HL-60/S4 treated with retinoic acid at 250 ng/mL for 4 days and 3 days (cell line): ENCODE measurements around the gene NUDT8.

Experiments
- in situ Hi-C: fragments of 300-500 bp; cut with MboI; formaldehyde crosslinking; loops from 2 replicates; pipeline ENCODE4 v1.7.0; 2022; ENCODE audit warnings: low sequenced_read_pairs

Gene NUDT8, protein sequence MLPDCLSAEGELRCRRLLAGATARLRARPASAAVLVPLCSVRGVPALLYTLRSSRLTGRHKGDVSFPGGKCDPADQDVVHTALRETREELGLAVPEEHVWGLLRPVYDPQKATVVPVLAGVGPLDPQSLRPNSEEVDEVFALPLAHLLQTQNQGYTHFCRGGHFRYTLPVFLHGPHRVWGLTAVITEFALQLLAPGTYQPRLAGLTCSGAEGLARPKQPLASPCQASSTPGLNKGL

DNA sequence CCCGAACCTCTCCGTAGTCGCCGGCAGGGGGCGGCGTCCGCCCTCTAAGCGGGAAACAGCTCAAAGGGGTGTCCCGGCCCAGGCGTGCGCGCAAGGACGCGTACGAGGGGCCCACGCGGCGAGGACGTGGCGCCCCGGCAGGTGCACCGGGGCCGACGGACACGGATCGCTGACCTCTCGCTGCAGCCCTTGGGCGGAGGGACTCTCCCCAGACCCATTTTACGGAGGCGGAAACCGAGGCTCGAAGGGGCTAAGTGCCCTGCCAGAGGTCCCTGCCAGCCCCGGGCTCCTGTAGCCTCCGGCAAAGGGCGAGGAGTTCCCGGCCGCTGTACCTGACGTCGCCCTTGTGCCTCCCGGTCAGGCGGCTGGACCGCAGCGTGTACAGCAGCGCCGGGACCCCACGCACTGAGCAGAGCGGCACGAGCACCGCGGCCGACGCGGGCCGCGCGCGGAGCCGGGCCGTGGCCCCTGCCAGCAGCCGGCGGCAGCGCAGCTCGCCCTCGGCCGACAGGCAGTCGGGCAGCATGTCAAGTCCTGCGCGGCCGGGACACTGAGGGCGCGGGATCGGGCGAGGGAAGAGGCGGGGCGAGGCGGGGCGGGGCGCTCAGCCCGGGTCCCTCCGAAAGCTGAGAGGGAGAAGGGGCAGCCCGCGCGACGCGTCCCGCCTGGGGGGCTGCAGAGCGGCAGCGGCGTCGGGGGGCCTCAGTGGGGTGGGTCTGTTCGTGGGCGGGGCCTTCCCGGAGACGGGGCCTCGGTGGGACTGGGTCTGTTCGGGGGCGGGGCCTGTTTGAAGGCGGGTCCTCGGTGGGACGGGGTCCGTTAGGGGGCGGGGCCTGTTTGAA lies at the start of gene NUDT8:
Gene NUDT8 (minus strand): TSS at position 552 of the 842 bp plus-strand sequence. CDS start 26 bp downstream, at position 526.
- in situ Hi-C loops = no loop called here

DNA sequence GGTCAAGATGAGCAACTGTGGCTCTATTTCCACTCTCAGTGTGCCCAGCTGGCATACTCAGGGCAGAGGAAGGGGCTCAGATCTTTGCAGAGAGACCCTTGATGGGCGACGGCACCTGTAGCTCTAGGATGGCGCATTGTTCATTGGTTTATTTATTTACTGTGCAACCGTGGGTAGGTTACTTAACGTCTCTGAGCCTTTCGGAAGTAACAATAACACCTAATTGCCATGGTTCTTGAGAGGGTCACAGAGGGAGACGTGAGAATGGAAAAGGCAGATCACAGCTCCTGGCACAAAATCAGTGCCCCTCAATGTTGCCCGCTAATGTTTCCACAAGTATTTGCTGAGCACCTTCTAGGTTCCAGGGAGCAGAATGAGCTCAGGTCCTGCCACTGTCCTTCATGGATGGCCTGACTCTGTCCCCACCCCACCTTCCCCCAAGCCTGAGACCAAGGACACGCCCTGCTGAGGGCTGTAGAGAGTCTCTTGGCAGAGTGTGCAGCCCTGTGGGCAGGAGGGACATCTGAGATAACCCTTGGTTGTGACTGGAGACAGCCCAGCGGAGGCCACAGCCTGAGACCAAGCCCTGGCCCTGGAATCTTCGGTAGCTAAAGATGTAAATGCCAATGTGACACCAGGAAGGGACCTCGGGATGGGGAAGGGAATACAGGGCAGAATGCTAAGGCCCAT lies 45.5 kb upstream of the NUDT8 start:
- in situ Hi-C loops = no loop called here

DNA sequence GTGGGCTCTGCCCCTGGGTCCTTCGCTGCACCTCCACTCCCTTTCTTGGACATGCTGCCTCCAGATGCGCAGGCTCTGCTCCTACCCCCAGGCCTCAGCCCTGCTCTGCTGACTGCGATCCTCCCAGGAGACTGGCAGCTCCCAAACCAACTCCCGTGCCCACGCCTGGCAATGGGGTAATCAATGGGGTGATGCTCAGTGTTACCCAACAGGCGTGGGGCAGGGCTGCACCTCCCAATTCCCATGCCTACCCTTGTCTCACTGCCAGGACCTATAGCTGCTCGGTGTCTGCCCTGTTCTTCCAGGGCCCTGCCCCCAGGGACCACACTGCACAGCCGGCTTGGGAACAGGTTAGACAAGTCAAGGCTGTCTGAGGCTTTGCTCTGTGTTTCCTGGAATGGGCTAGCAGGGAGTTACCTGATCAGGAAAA lies 44.7 kb upstream of the NUDT8 start, which contains the start of gene ALDH3B2:
Gene ALDH3B2 (minus strand): TSS at position 182 of the 430 bp plus-strand sequence. CDS start 7,688 bp downstream, outside the sequence.
- in situ Hi-C loops = no loop called here

DNA sequence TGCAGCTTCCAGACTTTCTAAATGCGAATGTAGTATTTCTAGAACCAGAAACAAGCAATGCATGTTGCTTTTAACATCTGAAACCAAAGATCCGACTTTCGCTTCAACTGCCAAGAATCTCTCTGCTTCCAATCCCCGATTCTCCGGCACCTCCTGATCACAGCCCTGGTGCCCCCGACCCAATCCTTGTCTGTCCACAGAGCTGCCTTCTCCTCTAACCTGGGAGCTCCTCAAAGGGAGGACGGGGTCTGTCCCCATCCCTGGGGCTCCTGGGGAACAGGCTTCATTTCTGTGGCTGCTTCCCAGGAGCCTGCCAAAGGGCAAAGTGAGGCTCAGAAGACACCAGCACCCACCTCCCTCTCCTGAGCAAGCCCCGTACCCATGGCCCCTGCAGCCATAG lies 44.2 kb upstream of the NUDT8 start:
- in situ Hi-C loops = no loop called here

DNA sequence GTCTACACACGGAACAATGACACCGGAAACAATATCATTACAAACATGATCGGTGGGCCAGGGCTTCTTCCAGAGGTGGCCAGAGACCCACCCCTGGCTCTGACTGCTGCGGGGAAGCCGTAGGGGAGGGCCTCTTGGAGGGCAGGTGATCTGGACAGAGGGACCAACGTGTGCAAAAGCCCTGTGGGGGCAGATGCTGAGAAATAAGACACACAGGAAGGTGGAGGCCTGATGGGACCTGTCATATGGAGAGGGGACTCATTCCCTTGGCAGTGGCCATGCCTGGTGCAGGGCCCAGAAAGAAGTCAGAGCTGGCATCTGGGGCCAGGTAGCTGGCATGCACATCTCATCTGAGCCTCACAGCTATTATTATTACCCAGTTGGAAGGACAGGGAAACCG lies 43.6 kb upstream of the NUDT8 start:
- in situ Hi-C loops = no loop called here

DNA sequence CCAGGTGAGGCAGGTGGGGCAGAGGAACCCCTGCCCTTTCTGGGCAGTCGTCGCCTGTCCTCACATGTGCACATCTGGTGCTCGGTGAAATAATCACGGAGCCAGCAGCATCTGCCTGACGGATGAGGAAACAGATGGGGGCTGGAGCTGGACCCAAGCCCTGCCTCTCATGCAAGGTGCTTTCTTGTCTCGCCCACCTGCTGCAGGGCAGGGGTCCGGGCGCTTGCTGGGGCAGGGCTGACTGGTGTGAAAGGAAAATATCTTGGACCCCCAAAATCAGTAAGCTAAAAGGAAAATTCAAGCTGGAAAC lies 41.4 kb upstream of the NUDT8 start:
- in situ Hi-C loops = no loop called here

DNA sequence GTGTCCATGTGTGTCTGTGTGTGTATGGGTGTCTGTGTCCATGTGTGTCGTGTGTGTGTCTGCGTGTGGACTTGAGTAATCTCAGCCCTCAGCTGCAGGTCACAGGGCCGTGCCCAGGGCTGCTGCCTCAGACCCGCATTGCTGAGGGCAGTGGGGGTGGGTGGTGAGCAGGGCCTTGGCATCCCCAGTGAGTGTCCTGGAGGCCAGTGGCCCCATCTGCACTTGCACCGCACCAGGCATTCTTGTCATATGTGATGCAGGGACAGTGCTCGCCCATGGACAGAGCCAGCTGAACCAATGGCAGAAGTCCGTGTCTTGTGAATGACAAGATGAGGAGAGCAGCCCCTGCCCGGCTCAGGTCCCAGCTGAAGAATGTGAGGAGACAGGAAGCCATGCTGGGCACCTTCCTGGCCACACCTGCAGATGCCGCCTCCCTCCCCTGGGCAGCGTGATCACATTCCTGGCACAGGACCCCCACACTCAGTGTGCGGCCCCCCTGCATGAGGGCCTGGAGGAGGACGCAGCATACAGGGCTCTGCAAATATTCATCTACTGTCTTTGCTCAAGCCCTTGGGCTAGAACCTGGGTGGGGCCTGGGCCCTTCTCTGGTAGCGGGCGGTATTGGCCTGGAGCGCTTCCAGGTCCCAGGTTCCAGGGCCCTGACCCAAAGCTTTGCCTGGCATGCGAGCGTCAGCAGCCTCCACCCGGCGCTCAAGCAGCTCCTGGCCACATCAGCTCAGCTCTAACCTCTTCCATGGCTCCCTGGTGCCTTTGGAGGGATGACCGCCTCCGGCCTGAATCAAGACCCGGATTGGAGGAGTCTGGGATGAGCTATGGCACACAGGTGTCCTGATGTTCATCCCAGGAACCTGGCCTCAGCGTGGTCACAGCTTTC lies 40.8 kb upstream of the NUDT8 start:
- in situ Hi-C loops = no loop called here

DNA sequence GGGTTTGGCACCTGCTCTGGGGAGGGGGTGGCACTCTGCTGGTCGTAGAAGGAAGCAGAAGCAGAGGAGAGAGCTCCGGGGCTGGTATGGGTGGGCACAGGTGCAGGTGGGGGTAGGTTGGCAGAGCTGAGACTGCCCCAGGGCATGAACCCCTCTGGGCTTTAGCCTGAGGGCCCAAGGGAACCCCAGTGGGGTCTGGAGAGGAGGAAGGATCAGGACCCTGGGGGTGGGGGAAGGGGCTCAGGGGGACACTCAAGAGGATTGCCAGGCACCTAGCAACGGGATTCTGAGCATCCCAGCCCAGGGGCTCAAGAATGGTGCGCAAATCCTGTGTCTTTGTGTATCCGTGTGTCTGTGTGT lies 38.4 kb upstream of the NUDT8 start:
- in situ Hi-C loops = no loop called here

DNA sequence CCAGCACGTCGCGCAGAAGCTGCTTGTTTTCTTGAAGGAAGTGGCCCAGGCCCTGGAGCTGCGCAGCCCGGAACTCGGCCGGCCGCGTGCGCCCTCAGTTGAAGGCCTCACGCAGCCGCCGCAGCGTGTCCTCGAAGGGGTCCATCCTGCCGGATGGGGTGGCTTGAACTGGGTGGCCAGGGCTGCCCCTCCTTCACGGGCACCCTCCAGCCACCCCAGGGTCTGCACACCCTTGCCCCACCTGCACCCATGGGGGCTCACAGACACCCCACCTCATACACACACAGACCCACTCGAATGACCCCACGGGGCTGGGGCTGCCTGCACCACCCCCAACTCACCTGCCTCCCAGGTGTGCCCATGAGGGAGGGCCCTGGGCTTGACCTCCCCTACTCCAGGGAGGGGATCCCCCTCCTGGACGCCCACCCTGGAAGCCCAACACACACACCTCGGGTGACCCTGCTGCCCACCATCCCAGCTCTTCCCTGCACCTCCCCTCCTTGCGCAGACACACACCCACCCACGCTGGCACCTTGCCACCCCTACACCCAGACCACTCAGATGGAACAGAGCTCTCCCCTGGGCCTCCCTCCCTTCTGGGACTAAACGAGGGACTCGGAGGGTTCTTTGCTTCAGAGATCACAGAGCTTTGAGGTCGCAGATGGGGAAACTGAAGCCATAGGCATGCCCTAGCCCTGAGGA lies 37.9 kb upstream of the NUDT8 start:
- in situ Hi-C loops = no loop called here

DNA sequence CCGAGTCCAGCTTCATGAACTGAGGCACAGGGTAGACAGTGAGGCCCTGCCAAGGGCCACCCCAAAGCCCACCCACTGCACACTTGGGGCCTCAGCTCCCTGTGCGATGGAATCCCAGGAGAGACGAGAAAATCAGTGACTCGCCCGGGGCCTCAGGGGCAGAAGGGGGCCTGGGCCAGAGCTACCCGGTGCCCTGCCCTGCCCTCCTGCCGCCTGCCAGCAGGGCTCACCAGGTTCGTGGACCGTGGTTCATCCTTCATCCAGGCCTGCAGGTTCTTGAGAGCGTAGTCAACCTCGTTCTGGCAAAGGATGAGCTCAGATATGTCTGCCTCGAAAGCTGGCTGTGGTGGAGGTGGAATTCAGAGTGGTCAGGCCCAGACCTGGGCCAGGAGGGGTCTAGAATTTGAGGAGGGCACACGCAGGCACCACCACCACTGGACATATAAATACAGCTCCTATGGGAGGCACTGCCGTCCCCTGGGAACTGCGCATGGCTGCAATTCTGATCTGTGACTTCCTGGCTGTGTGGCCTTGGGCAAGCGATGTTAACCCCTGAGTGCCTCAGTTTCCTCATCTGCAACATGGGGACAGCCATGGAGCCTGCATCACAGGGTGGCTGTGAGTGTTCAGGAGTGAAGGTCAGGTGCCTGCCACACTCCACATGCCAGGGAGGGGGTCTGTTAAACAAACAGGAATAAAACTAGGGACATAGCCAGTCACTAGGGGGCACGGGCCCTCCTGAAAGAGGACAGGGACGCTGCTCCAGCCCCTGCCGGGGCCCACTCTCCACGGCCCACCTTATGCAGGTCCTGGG lies 37.1 kb upstream of the NUDT8 start:
- in situ Hi-C loops = no loop called here

DNA sequence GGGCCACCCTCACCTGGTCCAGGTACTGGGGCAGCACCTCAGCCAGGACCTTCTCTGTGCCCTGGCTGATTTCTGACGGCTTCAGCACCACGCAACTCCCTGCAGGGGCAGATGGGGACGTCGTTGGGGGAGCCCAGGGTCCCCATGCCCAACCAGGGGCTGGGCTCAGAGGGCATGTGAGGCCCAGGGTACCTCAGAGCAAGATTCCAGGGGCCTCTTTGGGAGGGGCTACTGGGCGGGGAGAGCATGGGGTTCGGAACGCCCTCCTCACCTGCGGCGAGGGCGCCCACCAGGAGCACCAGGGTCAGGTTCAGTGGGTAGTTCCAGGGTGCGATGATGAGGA lies 36.5 kb upstream of the NUDT8 start:
- in situ Hi-C loops = no loop called here

DNA sequence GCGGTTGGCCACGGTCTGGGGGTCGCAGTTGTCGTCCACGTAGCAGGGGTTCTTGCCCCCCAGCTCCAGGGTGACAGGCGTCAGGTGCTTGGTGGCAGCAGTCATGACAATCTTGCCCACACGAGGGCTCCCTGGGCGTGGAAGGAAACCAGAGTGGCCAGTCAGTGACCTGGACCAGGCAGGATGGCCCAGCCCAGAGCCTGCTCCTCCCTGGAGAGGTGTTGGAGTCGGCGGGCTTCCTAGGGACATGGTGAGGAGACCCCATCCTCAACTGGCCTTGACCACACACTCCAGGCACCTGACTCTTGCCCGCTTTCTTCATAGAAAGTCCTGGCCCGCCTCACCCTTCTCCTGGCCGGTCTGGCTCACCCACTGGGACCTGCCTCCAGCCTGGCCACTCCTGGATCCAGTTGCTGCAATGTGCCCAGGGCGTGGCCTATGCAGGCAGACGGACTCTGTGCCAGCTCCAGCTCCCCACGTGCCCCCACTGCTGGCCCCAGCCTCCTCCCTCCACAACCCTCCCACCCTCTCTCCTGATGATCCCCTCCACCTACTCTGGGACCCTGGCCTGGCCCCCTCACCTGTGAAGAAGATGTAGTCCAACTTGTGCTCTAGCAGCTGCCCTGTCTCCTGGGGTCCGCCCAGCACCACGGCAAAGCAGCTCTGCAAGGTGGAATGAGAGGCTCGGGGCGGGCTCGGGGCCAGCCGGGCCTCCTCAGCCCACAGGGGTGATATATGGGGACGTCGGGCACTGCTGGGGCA lies 36.0 kb upstream of the NUDT8 start:
- in situ Hi-C loops = no loop called here

DNA sequence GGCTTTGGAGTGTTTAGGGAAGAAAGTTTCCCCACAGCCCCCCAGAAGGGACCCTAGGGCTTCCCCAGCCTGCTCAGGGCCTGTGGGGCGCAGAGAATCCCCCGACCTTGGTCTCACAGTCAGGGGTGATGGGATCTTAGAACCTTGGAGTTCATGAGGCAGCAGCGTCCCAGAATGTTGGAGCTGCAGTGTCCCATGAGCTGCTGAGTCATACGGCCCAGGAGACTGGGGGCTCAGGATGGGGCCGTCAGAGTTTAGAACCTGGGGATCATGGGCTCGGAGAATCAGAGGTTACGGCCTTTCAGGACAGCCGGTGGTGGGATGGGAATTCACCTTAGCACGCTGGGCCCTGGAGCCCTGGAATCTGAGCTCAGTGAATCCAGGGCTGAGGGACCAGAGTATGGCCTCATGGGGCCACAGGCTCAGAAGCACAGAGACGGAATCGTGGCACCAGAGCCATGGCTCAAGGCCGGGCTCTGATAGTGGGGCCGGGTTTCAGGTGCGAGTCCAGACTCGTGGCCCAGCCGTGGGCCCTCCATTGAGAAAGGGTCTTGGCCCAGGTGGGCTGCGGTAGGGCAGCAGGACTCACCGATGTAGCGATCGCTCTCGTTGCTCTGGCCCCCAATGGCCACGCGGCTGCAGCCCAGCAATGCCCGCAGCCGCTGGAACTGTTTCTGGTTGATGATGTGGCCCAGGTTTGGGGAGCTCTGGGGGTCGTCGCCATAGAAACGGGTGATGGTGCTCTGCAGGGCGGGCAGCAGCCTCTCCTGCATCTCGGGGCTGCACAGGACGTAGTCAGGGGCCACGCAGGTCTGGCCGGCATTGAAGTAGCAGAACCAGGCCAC lies 35.2 kb upstream of the NUDT8 start:
- in situ Hi-C loops = no loop called here

DNA sequence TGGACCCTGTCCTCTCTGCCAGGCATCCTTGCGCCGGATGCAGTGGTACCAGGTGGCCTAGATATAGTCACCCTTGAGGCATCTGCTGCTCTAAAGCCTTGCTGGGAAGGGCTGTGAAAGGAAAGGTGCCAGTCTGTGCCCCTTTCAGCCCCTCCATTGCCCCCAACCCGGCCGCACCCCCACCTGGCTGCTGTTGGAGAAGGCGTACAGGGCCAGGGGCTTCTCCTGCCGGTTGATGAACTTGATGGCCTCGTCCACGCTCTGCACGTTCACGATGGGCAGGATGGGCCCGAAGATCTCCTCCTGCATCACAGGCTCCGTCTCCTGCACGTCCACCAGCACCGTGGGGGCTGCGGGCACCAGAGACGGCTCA lies 34.5 kb upstream of the NUDT8 start:
- in situ Hi-C loops = no loop called here

DNA sequence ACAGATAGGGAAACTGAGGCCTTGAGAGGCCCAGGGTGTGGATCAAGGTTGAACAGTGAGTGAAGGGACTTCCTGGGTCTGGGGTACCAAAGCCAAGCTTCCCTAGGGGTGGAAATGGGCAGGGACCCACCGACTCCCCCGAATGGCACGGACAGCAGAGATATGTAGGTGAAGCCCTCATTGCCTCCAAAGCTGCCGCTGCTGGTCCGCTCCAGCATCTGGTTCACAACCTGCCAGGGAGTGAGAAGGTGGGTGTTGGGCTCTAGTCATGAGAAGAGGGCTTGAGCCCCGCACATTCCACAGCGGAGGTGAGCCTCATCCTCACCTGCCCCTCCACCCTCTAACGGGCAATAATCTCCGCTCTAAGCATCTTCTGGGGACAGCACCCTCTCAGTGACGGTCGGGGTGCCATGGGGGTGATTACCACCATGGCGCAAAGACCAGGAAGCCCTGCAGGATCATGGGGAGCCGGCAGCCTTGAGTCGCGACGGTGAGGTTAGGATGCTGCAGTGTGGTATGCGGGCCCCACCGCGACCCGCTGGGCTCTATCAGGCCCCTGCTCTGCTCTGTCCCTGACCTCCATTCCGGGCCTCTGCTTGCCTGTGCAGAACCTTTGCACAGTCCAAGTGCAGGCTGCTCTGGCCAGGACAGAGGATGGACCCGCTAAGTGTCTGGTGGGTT lies 33.9 kb upstream of the NUDT8 start:
- in situ Hi-C loops = no loop called here

DNA sequence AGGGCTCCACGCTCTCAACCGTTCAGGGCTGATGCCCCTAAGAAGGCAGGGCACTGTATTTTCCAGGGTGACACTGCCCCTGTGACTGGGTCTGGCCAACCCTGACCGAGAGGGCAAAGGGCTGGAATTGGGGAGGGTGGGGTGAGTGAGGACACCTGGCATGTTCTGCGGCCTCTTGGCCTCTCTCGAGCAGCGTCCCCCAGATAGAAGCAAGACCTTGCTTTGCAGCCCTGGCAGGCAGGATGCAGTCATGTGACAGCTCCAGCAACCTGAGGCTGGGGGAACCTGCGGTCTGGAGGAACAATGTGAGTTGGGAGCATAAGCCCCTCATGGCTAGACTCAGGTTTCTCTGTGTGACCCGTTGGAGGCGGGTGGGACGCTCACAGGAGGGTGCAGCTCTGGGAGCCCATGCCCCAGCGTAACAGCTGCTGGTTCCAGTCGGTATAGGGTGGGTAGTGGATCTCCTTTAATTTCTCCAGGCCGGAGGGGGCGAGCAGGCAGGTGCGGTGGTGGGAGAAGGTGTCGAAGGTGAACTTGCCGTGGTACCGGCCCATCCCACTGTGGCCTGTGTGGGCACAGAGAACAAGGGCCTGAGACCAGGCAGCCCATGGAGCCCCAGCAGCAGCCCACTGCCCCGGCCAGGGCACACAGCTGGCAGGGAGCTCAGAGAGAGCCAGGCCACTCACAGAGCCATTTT lies 33.2 kb upstream of the NUDT8 start:
- in situ Hi-C loops = no loop called here
